Measurements from ENCODE around the gene DNAJC15. TPM values are rescaled to one million over a fixed set of nuclear protein-coding genes. Genes with fewer than 3 reads are reported as not detected.
"Not testable (repeated sequence)": the region's sequence is repeated elsewhere in the genome, so short reads cannot be mapped to it uniquely, and the experiment has no call there.

DNAJC15 gene
- total RNA-seq, 3 donors from 2014 or later: 9.2 to 14.4 (median 12.9) TPM

- Histone ChIP-seq H3K27me3 (no peaks in the 10 kb centered on the region), H3K9me3 (no peaks in the 10 kb centered on the region), H3K4me1 (no peaks in the 10 kb centered on the region), H3K4me3 (no peak overlapping the region), H3K36me3 (no peaks in the 10 kb centered on the region), H3K27ac (peak overlapping the region; percentile 1 to 67)
- no peak for DNase-seq (ENCODE audit: low spot score in 2 of 2)
- TF ChIP-seq POLR2A (IDR thresholded peaks at IDR 0.05) (no peak), POLR2AphosphoS5 (IDR thresholded peaks at IDR 0.05) (no peak)
- TF ChIP-seq, protein P1, sequence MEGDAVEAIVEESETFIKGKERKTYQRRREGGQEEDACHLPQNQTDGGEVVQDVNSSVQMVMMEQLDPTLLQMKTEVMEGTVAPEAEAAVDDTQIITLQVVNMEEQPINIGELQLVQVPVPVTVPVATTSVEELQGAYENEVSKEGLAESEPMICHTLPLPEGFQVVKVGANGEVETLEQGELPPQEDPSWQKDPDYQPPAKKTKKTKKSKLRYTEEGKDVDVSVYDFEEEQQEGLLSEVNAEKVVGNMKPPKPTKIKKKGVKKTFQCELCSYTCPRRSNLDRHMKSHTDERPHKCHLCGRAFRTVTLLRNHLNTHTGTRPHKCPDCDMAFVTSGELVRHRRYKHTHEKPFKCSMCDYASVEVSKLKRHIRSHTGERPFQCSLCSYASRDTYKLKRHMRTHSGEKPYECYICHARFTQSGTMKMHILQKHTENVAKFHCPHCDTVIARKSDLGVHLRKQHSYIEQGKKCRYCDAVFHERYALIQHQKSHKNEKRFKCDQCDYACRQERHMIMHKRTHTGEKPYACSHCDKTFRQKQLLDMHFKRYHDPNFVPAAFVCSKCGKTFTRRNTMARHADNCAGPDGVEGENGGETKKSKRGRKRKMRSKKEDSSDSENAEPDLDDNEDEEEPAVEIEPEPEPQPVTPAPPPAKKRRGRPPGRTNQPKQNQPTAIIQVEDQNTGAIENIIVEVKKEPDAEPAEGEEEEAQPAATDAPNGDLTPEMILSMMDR (IDR thresholded peaks at IDR 0.05): no peak
- intact Hi-C loops (cut with DNase I; ENCODE audit: low total_unique reads): no loop called here
Observed at GRCh38 chr13:43044720-43045301, 21.4 kb downstream of the DNAJC15 start.

DNA sequence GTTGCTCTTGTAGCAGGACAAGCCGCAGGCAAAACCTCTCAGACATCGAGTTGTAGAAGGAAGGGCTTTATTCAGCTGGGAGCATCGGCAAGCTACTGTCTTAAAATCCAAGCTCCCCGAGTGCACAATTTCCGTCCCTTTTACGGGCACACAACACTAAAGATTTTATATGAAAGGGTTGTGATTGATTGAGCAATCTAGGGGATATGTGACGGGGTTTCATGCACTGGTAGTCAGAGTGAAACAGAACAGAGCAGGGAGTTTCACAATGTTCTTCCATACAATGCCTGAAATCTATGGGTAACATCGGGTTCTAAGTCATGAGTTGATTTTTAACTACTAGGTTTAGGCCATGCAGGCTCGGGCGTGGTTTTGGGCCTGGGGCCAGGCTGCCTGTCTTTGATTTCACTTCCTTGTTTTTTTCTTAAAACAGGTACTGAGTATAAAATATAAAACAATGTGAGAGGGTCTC is 22.0 kb downstream of the DNAJC15 start:
- H3K9me3 ChIP-seq; DNase-seq (ENCODE audit: low spot score in 2 of 2); H3K36me3 ChIP-seq; H3K4me3 ChIP-seq; H3K27me3 ChIP-seq; intact Hi-C loops (cut with DNase I; ENCODE audit: low total_unique reads); H3K4me1 ChIP-seq: not testable (repeated sequence)
- peak overlapping the region; percentile 1 to 67 for H3K27ac ChIP-seq

GRCh38 chr13:43046259-43046658 is 22.9 kb downstream of the DNAJC15 start:
- Histone ChIP-seq H3K36me3 (no peaks in the 10 kb centered on the region), H3K27ac (peak overlapping the region in 1 of 2 donors; percentile 10), H3K27me3 (no peaks in the 10 kb centered on the region), H3K4me1 (no peaks in the 10 kb centered on the region), H3K4me3 (no peak overlapping the region), H3K9me3 (no peaks in the 10 kb centered on the region)
- DNase-seq (ENCODE audit: low spot score in 2 of 2): no peak
- intact Hi-C loops (cut with DNase I; ENCODE audit: low total_unique reads): no loop called here
- TF ChIP-seq POLR2A (IDR thresholded peaks at IDR 0.05): no peak
- TF ChIP-seq POLR2AphosphoS5 (IDR thresholded peaks at IDR 0.05): no peak
- TF ChIP-seq, protein P1 (IDR thresholded peaks at IDR 0.05): no peak

GRCh38 chr13:43054803-43055802 is 31.7 kb downstream of the DNAJC15 start:
- Histone ChIP-seq H3K4me1 (peaks cover 0 to 6% of the 10 kb centered on the region in 2 donors), H3K9me3 (no peaks in the 10 kb centered on the region), H3K36me3 (no peaks in the 10 kb centered on the region), H3K27ac (peak overlapping the region; percentile 79 to 80), H3K27me3 (no peaks in the 10 kb centered on the region), H3K4me3 (peak overlapping the region; percentile 36 to 58 (median 45))
- intact Hi-C loops (cut with DNase I; ENCODE audit: low total_unique reads): no loop called here
- DNase-seq (ENCODE audit: low spot score in 2 of 2): no peak
- TF ChIP-seq POLR2A (IDR thresholded peaks at IDR 0.05) (no peak), POLR2AphosphoS5 (IDR thresholded peaks at IDR 0.05) (no peak)
- TF ChIP-seq, protein P1 (IDR thresholded peaks at IDR 0.05): no peak

DNA sequence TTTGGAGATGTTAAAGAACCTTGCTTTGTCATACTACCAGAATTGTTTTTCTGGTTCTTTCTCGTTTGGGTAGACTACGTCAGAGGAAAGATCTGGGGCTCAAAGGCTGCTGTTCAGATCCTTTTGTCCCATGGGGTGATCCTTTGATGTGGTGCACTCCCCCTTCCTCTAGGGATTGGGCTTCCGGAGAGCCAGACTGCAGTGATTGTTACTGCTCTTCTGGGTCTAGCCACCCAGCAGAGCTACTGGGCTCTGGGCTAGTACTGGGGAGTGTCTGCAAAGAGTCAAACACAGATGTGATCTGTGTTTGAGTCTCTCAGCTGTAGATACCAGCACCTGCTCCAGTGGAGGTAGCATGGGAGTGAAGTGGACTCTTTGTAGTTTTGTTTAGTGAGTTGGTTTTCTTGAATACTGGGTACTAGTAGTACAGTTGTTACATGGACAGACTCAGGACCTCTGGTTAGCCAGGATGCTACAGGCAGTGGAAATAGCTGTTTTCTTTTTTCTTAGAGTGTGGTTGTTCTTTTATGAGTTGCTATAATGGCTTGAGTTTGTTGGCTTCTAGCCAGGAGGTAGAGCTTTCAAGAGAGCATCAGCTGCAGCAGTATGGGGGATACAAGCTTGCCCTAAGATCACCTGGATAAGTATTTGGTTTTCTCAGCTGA is 34.4 kb downstream of the DNAJC15 start:
- no peak for DNase-seq (ENCODE audit: low spot score in 2 of 2)
- Histone ChIP-seq H3K36me3 (no peaks in the 10 kb centered on the region), H3K9me3 (no peaks in the 10 kb centered on the region), H3K4me3 (no peak overlapping the region), H3K4me1 (peaks cover 0 to 6% of the 10 kb centered on the region in 2 donors), H3K27me3 (no peaks in the 10 kb centered on the region), H3K27ac (peak overlapping the region in 1 of 2 donors; percentile 41)
- intact Hi-C loops (cut with DNase I; ENCODE audit: low total_unique reads): no loop called here
- TF ChIP-seq POLR2AphosphoS5 (IDR thresholded peaks at IDR 0.05): no peak
- TF ChIP-seq, protein P1 (IDR thresholded peaks at IDR 0.05): no peak
- no peak for TF ChIP-seq POLR2A (IDR thresholded peaks at IDR 0.05)
